ENCODE data around the gene LUC7L.

GRCh38 chr16:228852-229730 is at the start of gene LUC7L:
- TF ChIP-seq CTCF (IDR thresholded peaks at IDR 0.05) (peak in 2 of 3 donors; percentile 19 to 23), POLR2A (IDR thresholded peaks at IDR 0.05) (peak; percentile 99)

Measured in ovary (tissue), 3 donors.